ENCODE measurements around the gene SULT1A1. TPM values are rescaled to one million over a fixed set of nuclear protein-coding genes. Genes with fewer than 3 reads are reported as not detected.
A peak's percentile ranks its signal among the peaks of the same experiment; 100 is the strongest.

The SULT1A1 gene
- total RNA-seq, 1 donor from 2014 or later, result 1.7 TPM

DNA sequence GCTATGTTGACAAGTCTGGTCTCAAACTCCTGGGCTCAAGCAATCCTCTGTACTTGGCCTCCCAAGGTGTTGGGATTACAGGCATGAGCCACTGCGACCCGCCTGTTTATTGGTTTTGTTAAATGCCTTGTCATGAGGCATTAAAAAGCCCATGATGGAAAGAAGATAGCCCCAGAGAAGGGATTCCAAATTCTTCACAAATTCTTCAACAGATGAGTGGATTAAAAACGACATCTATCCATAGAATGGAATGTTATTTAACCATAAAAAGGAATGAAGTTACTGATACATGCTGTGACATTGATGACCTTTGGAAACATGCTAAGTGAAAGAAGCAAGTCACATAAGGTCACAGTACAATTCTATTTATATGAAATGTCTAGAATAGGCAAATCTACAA, 51.4 kb downstream of the SULT1A1 start:
- peaks cover 13% of the 10 kb centered on the region for H3K36me3 Mint-ChIP-seq (ENCODE audit: low read depth)
- no peaks in the 10 kb centered on the region for H3K9me3 Mint-ChIP-seq
- H3K27me3 Mint-ChIP-seq (ENCODE audit: low read depth), result no peaks in the 10 kb centered on the region
- peaks cover 23% of the 10 kb centered on the region for H3K4me1 Mint-ChIP-seq
- H3K27ac Mint-ChIP-seq (ENCODE audit: unreplicated experiment), result no peak overlapping the region
- DNase-seq (ENCODE audit: low read depth, low spot score), result no peak
- H3K4me3 Mint-ChIP-seq, result no peak overlapping the region
- TF ChIP-seq, protein P1, sequence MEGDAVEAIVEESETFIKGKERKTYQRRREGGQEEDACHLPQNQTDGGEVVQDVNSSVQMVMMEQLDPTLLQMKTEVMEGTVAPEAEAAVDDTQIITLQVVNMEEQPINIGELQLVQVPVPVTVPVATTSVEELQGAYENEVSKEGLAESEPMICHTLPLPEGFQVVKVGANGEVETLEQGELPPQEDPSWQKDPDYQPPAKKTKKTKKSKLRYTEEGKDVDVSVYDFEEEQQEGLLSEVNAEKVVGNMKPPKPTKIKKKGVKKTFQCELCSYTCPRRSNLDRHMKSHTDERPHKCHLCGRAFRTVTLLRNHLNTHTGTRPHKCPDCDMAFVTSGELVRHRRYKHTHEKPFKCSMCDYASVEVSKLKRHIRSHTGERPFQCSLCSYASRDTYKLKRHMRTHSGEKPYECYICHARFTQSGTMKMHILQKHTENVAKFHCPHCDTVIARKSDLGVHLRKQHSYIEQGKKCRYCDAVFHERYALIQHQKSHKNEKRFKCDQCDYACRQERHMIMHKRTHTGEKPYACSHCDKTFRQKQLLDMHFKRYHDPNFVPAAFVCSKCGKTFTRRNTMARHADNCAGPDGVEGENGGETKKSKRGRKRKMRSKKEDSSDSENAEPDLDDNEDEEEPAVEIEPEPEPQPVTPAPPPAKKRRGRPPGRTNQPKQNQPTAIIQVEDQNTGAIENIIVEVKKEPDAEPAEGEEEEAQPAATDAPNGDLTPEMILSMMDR (conservative IDR thresholded peaks at IDR 0.05), result no peak

DNA sequence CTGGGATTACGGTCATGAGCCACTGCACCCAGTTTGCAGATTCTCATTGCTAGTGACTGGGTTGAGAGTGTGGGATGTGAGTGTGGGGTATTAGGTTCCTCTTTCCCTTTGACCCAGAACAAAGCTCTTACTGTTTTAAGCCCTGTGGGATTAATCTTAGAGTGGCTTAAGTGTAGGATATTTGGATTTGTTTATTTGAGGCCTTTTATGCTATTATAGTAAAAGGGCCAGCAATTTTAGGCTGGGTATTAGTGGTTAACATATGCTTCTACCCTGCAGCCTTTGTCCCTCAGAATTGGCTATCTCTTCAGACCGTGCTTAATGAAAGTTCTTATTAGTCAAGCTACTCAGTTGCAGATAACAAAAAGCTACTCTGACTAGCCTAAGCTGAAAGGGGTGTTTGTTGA, 52.9 kb downstream of the SULT1A1 start:
- H3K9me3 Mint-ChIP-seq, result no peaks in the 10 kb centered on the region
- no peak for DNase-seq (ENCODE audit: low read depth, low spot score)
- H3K4me3 Mint-ChIP-seq, result peak overlapping the region; percentile 76
- no peaks in the 10 kb centered on the region for H3K27me3 Mint-ChIP-seq (ENCODE audit: low read depth)
- H3K4me1 Mint-ChIP-seq, result peaks cover 23% of the 10 kb centered on the region
- TF ChIP-seq, protein P1 (conservative IDR thresholded peaks at IDR 0.05), result no peak
- peaks cover 13% of the 10 kb centered on the region for H3K36me3 Mint-ChIP-seq (ENCODE audit: low read depth)
- no peak overlapping the region for H3K27ac Mint-ChIP-seq (ENCODE audit: unreplicated experiment)

DNA sequence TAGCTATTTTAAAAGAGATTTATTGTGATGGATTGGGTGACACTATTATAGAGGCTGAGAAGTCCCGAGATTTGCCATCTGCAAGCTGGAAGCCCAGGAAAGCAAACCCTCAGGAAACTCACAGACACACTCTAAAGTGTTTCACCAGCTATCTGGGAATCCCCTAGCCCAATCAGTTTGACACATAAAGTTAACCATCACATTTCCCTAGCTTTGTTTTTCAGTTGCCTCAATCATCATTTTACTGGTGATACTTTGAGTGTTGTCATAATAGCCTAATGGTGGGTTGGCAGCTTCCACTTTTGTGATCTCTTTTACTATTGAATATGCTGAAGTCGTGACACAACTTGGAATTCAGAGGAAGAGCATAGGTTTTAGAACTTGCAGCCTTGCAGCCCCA, 54.3 kb downstream of the SULT1A1 start:
- Mint-ChIP-seq H3K27ac (ENCODE audit: unreplicated experiment) (no peak overlapping the region), H3K27me3 (ENCODE audit: low read depth) (no peaks in the 10 kb centered on the region), H3K4me1 (peaks cover 23% of the 10 kb centered on the region), H3K9me3 (no peaks in the 10 kb centered on the region), H3K4me3 (no peak overlapping the region), H3K36me3 (ENCODE audit: low read depth) (peaks cover 13% of the 10 kb centered on the region)
- no peak for DNase-seq (ENCODE audit: low read depth, low spot score)
- TF ChIP-seq, protein P1 (conservative IDR thresholded peaks at IDR 0.05), result no peak

Other genes with a start within 250 kb of the SULT1A1 start
- gene NPIPB6, start 246.5 kb downstream of the SULT1A1 start, total RNA-seq, result 1.5 and 3.2 TPM in 2 replicates
- 91.7 and 119 TPM in 2 replicates for gene EIF3CL, start 206.2 kb downstream of the SULT1A1 start, total RNA-seq
- 0.32 and 0.56 TPM in 2 replicates for gene NPIPB7, start 137.7 kb downstream of the SULT1A1 start, total RNA-seq
- gene CLN3, start 118.0 kb downstream of the SULT1A1 start, total RNA-seq, result 34.4 and 34.6 TPM in 2 replicates
- gene APOBR, start 115.4 kb downstream of the SULT1A1 start, total RNA-seq, result 0.14 TPM in 1 of 2 replicates, not detected in the other
- gene IL27, start 103.2 kb downstream of the SULT1A1 start, total RNA-seq, result not detected in 2 replicates
- not detected in 2 replicates for gene NUPR1, start 71.1 kb downstream of the SULT1A1 start, total RNA-seq
- 34.4 and 41.1 TPM in 2 replicates for gene SGF29, start 56.1 kb downstream of the SULT1A1 start, total RNA-seq
- 0.23 TPM in 1 of 2 replicates, not detected in the other for gene SULT1A2, start 13.0 kb downstream of the SULT1A1 start, total RNA-seq
- not detected in 2 replicates for gene NPIPB8, start 28.0 kb upstream of the SULT1A1 start, total RNA-seq
- gene EIF3C, start 101.4 kb upstream of the SULT1A1 start, total RNA-seq, result 901 and 985 TPM in 2 replicates
- gene NPIPB9, start 141.7 kb upstream of the SULT1A1 start, total RNA-seq, result 1.6 and 3.7 TPM in 2 replicates
- gene ATXN2L, start 213.0 kb upstream of the SULT1A1 start, total RNA-seq, result 272 and 276 TPM in 2 replicates
- gene TUFM, start 236.3 kb upstream of the SULT1A1 start, total RNA-seq, result 197 and 205 TPM in 2 replicates